HG03442 (cell line): ENCODE measurements around the gene PPFIBP2.
A peak's percentile ranks its signal among the peaks of the same experiment; 100 is the strongest.

ENCODE experiments used
- ATAC-seq: cut with Tn5 transposase; IDR thresholded peaks from one replicate; pipeline ENCODE4 v1.9.1; 2021; ENCODE audit warnings: mild to moderate bottlenecking, moderate library complexity; ENCODE audit not compliant: unreplicated experiment

PPFIBP2 gene

GRCh38 chr11:7513234-7514098 is at the start of gene PPFIBP2:
TSS of gene PPFIBP2 (plus strand) at chr11:7513999. CDS start at chr11:7549476, 35,477 bp downstream.
- peak; percentile 65 for ATAC-seq

- ATAC-seq = peak; percentile 88
These were observed 46.1 kb upstream of the PPFIBP2 start for GRCh38 chr11:7467652-7468051.

- no peak for ATAC-seq
These were observed 44.4 kb upstream of the PPFIBP2 start for GRCh38 chr11:7469351-7469865.

GRCh38 chr11:7471071-7471470 is 42.7 kb upstream of the PPFIBP2 start:
- ATAC-seq = no peak

- ATAC-seq = peak; percentile 93
These were observed 40.1 kb upstream of the PPFIBP2 start for GRCh38 chr11:7473717-7474116.

GRCh38 chr11:7480113-7480512 is 33.7 kb upstream of the PPFIBP2 start:
- ATAC-seq = no peak

GRCh38 chr11:7484131-7484530 is 29.7 kb upstream of the PPFIBP2 start:
- no peak for ATAC-seq

GRCh38 chr11:7484645-7485044 is 29.2 kb upstream of the PPFIBP2 start:
- no peak for ATAC-seq

- ATAC-seq = no peak
These were observed 28.4 kb upstream of the PPFIBP2 start, which contains the start of gene OLFML1 for GRCh38 chr11:7485186-7486097. TSS of gene OLFML1 (plus strand) at chr11:7485506. CDS start at chr11:7485876, 370 bp downstream.

- ATAC-seq = no peak
These were observed 27.6 kb upstream of the PPFIBP2 start for GRCh38 chr11:7486098-7486780.

GRCh38 chr11:7486781-7487140 is 27.0 kb upstream of the PPFIBP2 start:
- ATAC-seq = no peak

- no peak for ATAC-seq
These were observed 26.4 kb upstream of the PPFIBP2 start for GRCh38 chr11:7487360-7487759.

- ATAC-seq = no peak
These were observed 25.1 kb upstream of the PPFIBP2 start for GRCh38 chr11:7488681-7489080.

GRCh38 chr11:7489376-7489775 is 24.4 kb upstream of the PPFIBP2 start:
- no peak for ATAC-seq

GRCh38 chr11:7490054-7490453 is 23.7 kb upstream of the PPFIBP2 start:
- no peak for ATAC-seq

- ATAC-seq = no peak
These were observed 23.3 kb upstream of the PPFIBP2 start for GRCh38 chr11:7490535-7490934.

GRCh38 chr11:7492253-7492652 is 21.5 kb upstream of the PPFIBP2 start:
- no peak for ATAC-seq

- ATAC-seq = no peak
These were observed 20.1 kb upstream of the PPFIBP2 start for GRCh38 chr11:7493670-7494069.

- ATAC-seq = no peak
These were observed 19.6 kb upstream of the PPFIBP2 start for GRCh38 chr11:7494086-7494745.

- ATAC-seq = peak; percentile 88
These were observed 17.8 kb upstream of the PPFIBP2 start for GRCh38 chr11:7495882-7496551.
